CD4-positive, alpha-beta T cell (primary cell): ENCODE results near the gene NUFIP1. TPM values are rescaled to one million over a fixed set of nuclear protein-coding genes. Genes with fewer than 3 reads are reported as not detected.

Source experiments
- ATAC-seq: fragments of 200-7000 bp; cut with Tn5 transposase; one replicate; pipeline ENCODE4 v1.10.0; 2022; ENCODE audit warnings: mild to moderate bottlenecking; ENCODE audit not compliant: poor library complexity
- CTCF ChIA-PET: fragments of 350-600 bp; sonication (Branson Sonifier 250); formaldehyde crosslinking; loops from one replicate; lab custom pipeline; 2021; ENCODE audit warnings: antibody characterized with exemption, inconsistent platforms; lab: Charles Lee
- POLR2A ChIA-PET: fragments of 350-600 bp; sonication (Branson Sonifier 250); formaldehyde crosslinking; loops from one replicate; lab custom pipeline; 2021; ENCODE audit warnings: antibody characterized with exemption, inconsistent platforms; lab: Charles Lee
- DNase-seq, 14 experiments: peaks; one replicate each; pipeline ENCODE4 v3.0.0-alpha.2; 2013 to 2020; ENCODE audit warnings: mixed read lengths in 2 of 14
- H3K27ac ChIP-seq, 2 donors: one replicate each; pipeline versions ENCODE4 v1.5.1 to v1.7.0; 2013; ENCODE audit warnings: low read length in 2 of 2, low read depth in 1 of 2, mild to moderate bottlenecking in 1 of 2
- H3K27me3 ChIP-seq, 2 experiments: 1 replicate in 1 of 2; 2 replicates in 1 of 2; pipeline versions ENCODE4 v1.6.1 to v1.7.0; 2013; ENCODE audit warnings: low read length in 2 of 2, control low read depth in 1 of 2, mild to moderate bottlenecking in 1 of 2, moderate library complexity in 1 of 2; ENCODE audit not compliant: insufficient read depth in 2 of 2, control insufficient read depth in 1 of 2
- H3K36me3 ChIP-seq: one replicate; pipeline ENCODE4 v1.6.1; 2013; ENCODE audit warnings: low read length, control low read depth; ENCODE audit not compliant: insufficient read depth
- H3K4me1 ChIP-seq: one replicate; pipeline ENCODE4 v1.6.1; 2013; ENCODE audit warnings: low read length, control low read depth; ENCODE audit not compliant: insufficient read depth
- H3K4me3 ChIP-seq: one replicate; pipeline ENCODE4 v1.5.1; 2013; ENCODE audit warnings: mild to moderate bottlenecking, low read length, moderate library complexity
- H3K9me3 ChIP-seq, 2 experiments: 1 replicate in 1 of 2; 2 replicates in 1 of 2; pipeline versions ENCODE4 v1.6.1 to v1.7.0; 2013; ENCODE audit warnings: low read length in 2 of 2, mild to moderate bottlenecking in 2 of 2, control low read depth in 1 of 2, moderate library complexity in 1 of 2; ENCODE audit not compliant: control insufficient read depth in 1 of 2, insufficient read depth in 1 of 2
- H3K27ac Mint-ChIP-seq: one replicate; pipeline ENCODE4 v1.8.0; 2020; ENCODE audit warnings: mixed read lengths
- H3K27me3 Mint-ChIP-seq: one replicate; pipeline ENCODE4 v1.8.0; 2021; ENCODE audit warnings: mixed read lengths
- H3K36me3 Mint-ChIP-seq: one replicate; pipeline ENCODE4 v1.8.0; 2021; ENCODE audit warnings: low read depth, mixed read lengths
- H3K4me1 Mint-ChIP-seq: one replicate; pipeline ENCODE4 v1.8.0; 2021; ENCODE audit warnings: low read depth, mixed read lengths
- H3K4me3 Mint-ChIP-seq: one replicate; pipeline ENCODE4 v1.8.0; 2020; ENCODE audit warnings: mild to moderate bottlenecking, mixed read lengths
- H3K9me3 Mint-ChIP-seq: one replicate; pipeline ENCODE4 v1.8.0; 2020; ENCODE audit warnings: mixed read lengths
- intact Hi-C, 2 experiments: fragments of 100-400 bp; cut with DNase I in 1 of 2; cut with micrococcal nuclease in 1 of 2; formaldehyde crosslinking; loops; one replicate each; pipeline versions ENCODE4 v1.15.1 to v1.9.0; 2023 to 2025; cut with DNase I, micrococcal nuclease
- total RNA-seq, 174 experiments: library from RNA in 2 of 174; stranded (reverse) in 2 of 174; gene quantifications; one replicate each; pipeline ENCODE4 v1.2.3 and lab custom pipeline; 2021 to 2026
- TF ChIP-seq, protein P1 (sequence below): fragments of 200-600 bp; IDR thresholded peaks from one replicate; pipeline ENCODE4 v1.8.0; 2022; ENCODE audit warnings: antibody characterized with exemption, mild to moderate bottlenecking

Gene NUFIP1
- total RNA-seq, 2 experiments from 2014 or later: 4.3 to 4.4 TPM

- Histone ChIP-seq H3K36me3 (no peaks in the 10 kb centered on the region), H3K4me1 (peaks cover 19% of the 10 kb centered on the region), H3K9me3 (no peaks in the 10 kb centered on the region), H3K4me3 (peak overlapping the region; percentile 62), H3K27me3 (no peaks in the 10 kb centered on the region), H3K27ac (peak overlapping the region; percentile 84 to 91)
- H3K9me3 Mint-ChIP-seq: no peaks in the 10 kb centered on the region
- peaks cover 5% of the 10 kb centered on the region for H3K4me1 Mint-ChIP-seq
- ChIA-PET POLR2A (interaction anchor here (0.8 to 2.4 kb wide), 9 partner anchors 44 to 1927 kb away, joined by 3 to 17 read pairs (median 5); partner anchors contain the start of genes GPALPP1, GTF2F2, NUFIP1 and TSC22D1), CTCF (interaction anchor here (0.7 to 1.0 kb wide), 5 partner anchors 9 to 72 kb away, joined by 3 to 4 read pairs (median 3); no protein-coding TSS in a partner anchor)
- intact Hi-C loops: loop anchor here (2.0 to 10.0 kb wide), 10 partner anchors 53 to 1878 kb away; partner anchors contain the start of genes COG3 (in 1 of the 2), ESD (in 1 of the 2), LRCH1 (in 1 of the 2) and TSC22D1 (in 1 of the 2)
- DNase-seq (peak in 1 of 14 experiments; percentile 17), ATAC-seq (no peak)
- TF ChIP-seq, protein P1, sequence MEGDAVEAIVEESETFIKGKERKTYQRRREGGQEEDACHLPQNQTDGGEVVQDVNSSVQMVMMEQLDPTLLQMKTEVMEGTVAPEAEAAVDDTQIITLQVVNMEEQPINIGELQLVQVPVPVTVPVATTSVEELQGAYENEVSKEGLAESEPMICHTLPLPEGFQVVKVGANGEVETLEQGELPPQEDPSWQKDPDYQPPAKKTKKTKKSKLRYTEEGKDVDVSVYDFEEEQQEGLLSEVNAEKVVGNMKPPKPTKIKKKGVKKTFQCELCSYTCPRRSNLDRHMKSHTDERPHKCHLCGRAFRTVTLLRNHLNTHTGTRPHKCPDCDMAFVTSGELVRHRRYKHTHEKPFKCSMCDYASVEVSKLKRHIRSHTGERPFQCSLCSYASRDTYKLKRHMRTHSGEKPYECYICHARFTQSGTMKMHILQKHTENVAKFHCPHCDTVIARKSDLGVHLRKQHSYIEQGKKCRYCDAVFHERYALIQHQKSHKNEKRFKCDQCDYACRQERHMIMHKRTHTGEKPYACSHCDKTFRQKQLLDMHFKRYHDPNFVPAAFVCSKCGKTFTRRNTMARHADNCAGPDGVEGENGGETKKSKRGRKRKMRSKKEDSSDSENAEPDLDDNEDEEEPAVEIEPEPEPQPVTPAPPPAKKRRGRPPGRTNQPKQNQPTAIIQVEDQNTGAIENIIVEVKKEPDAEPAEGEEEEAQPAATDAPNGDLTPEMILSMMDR: no peak
- no peak overlapping the region for H3K27ac Mint-ChIP-seq
- H3K4me3 Mint-ChIP-seq: peak overlapping the region; percentile 57
- no peaks in the 10 kb centered on the region for H3K36me3 Mint-ChIP-seq
- no peaks in the 10 kb centered on the region for H3K27me3 Mint-ChIP-seq
Observed at GRCh38 chr13:44919104-44919804, 70.0 kb downstream of the NUFIP1 start.

GRCh38 chr13:44918326-44919103, 70.8 kb downstream of the NUFIP1 start:
- H3K4me3 Mint-ChIP-seq: no peak overlapping the region
- TF ChIP-seq, protein P1: peak; percentile 77
- no peaks in the 10 kb centered on the region for H3K9me3 Mint-ChIP-seq
- Histone ChIP-seq H3K9me3 (no peaks in the 10 kb centered on the region), H3K27ac (peak overlapping the region; percentile 84 to 91), H3K4me3 (peak overlapping the region; percentile 62), H3K27me3 (no peaks in the 10 kb centered on the region), H3K4me1 (peaks cover 19% of the 10 kb centered on the region), H3K36me3 (no peaks in the 10 kb centered on the region)
- ChIA-PET CTCF (interaction anchor here (0.7 to 1.0 kb wide), 5 partner anchors 10 to 73 kb away, joined by 3 to 4 read pairs (median 3); no protein-coding TSS in a partner anchor), POLR2A (interaction anchor here (0.8 to 2.4 kb wide), 9 partner anchors 44 to 1926 kb away, joined by 3 to 17 read pairs (median 5); partner anchors contain the start of genes GPALPP1, GTF2F2, NUFIP1 and TSC22D1)
- no peaks in the 10 kb centered on the region for H3K27me3 Mint-ChIP-seq
- H3K36me3 Mint-ChIP-seq: no peaks in the 10 kb centered on the region
- DNase-seq (peak; percentile 67 to 91 (median 76)), ATAC-seq (peak; percentile 80)
- H3K27ac Mint-ChIP-seq: no peak overlapping the region
- H3K4me1 Mint-ChIP-seq: peaks cover 5% of the 10 kb centered on the region
- intact Hi-C loops: loop anchor here (1.0 to 10.0 kb wide), 12 partner anchors 54 to 1879 kb away; partner anchors contain the start of genes GPALPP1 (in 2 of the 2), NUFIP1 (in 2 of the 2), COG3 (in 1 of the 2) and ESD (in 1 of the 2)
